NCI-H2171 treated with DMSO at 0.1 percent for 48 hours (cell line): Measurements from ENCODE around the gene SPECC1.
"Not testable (repeated sequence)": the region's sequence is repeated elsewhere in the genome, so short reads cannot be mapped to it uniquely, and the experiment has no call there.

Experiments used
- DNase-seq: peaks from one replicate; lab custom pipeline; 2025; lab: John Stamatoyannopoulos, UW

SPECC1 gene, protein sequence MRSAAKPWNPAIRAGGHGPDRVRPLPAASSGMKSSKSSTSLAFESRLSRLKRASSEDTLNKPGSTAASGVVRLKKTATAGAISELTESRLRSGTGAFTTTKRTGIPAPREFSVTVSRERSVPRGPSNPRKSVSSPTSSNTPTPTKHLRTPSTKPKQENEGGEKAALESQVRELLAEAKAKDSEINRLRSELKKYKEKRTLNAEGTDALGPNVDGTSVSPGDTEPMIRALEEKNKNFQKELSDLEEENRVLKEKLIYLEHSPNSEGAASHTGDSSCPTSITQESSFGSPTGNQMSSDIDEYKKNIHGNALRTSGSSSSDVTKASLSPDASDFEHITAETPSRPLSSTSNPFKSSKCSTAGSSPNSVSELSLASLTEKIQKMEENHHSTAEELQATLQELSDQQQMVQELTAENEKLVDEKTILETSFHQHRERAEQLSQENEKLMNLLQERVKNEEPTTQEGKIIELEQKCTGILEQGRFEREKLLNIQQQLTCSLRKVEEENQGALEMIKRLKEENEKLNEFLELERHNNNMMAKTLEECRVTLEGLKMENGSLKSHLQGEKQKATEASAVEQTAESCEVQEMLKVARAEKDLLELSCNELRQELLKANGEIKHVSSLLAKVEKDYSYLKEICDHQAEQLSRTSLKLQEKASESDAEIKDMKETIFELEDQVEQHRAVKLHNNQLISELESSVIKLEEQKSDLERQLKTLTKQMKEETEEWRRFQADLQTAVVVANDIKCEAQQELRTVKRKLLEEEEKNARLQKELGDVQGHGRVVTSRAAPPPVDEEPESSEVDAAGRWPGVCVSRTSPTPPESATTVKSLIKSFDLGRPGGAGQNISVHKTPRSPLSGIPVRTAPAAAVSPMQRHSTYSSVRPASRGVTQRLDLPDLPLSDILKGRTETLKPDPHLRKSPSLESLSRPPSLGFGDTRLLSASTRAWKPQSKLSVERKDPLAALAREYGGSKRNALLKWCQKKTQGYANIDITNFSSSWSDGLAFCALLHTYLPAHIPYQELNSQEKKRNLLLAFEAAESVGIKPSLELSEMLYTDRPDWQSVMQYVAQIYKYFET

DNA sequence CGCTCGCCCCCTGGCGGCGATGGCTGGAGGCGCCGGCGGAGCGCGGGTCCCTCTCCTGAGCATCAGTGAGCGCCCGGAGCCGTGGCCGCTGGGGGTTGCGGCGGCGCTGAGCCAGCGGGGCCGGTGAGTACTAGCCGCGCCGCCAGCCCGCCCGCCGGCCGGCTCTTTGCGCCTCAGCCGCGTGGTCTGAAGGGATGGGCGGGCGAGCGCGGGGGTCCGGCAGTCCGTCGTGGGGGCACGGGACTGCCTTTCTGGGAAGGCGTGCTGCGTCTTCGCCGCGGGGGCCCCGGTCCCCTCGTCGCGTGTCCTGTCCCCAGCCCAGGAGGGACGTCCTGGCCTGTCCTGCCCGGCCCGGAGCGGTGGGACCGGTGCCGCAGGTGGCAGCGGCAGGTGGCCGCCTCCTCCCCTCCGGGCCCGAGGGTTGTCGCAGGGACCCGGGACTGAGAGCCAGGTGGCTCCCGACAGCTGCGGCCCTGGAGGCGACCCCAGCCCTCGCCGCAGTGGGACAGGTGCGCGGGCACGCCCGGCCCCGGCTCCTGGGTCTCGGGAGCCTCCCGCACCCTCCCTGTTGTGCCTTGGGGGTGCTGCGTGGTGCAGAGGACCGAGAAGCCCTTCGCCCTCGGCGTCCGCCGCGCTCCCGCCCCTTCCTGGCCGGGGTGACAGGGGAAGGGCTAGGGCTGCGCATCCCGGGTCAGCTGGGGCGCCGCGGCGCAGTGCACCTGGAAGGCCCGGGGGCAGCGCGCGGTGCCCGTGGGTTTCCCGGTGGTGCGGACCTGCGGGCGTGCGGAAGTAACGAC lies at the start of gene SPECC1:
TSS of gene SPECC1 (plus strand) at position 58 of the 797 bp plus-strand sequence. CDS start 87,293 bp downstream, outside the sequence.
- DNase-seq: peak; percentile 81

DNA sequence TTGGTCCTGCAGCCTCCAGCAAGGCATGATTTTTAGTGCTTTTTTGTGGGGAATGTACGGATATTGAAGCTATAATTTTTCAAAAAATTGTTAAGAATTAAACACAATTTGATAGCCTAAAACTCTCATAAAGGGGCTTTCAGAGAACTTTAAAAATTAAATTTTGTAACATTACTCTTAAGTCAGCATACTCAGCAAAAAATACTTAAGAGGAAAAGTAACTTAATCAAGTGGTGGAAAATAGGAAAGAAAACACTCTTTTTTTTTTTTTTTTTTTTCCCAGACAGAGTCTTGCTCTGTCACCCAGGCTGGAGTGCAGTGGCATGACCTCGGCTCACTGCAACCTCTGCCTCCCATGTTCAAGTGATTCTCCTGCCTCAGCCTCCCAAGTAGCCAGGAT lies 46.2 kb upstream of the SPECC1 start:
- not testable (repeated sequence) for DNase-seq

DNA sequence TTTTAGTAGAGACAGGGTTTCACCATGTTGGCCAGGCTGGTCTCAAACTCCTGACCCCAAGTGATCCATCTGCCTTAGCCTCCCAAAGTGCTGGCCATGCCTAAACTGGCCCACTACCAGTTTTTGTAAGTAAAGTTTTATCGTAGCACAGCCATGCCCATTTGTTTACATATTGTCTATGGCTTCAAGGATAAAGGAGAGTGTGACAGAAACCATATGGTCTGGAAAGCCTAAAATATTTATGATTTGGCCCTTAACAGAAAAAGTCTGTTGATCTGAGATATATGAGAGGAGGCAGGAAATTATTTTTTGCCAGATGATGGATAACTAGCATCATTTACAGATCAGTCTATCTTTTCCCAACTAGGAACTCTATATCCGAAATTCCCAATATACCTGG lies 36.0 kb upstream of the SPECC1 start:
- no peak for DNase-seq

DNA sequence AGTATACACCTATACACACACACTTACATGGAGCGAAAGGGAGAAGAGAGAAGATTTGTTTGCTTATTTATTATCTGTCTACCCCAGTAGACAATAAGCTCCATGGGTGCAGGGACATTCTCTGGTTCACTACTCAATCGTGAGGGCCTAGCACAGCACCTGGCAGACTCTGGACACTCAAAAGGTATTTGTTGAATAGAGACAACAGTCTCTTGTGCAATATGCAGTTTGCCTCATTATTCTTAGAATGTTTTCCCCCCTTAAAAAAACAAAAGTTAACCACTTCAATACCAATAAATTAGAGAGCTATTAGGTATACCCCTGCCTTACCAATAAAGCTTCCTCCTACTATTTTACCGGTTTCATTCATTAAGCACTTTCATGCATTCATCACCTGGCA lies 33.6 kb upstream of the SPECC1 start:
- no peak for DNase-seq

DNA sequence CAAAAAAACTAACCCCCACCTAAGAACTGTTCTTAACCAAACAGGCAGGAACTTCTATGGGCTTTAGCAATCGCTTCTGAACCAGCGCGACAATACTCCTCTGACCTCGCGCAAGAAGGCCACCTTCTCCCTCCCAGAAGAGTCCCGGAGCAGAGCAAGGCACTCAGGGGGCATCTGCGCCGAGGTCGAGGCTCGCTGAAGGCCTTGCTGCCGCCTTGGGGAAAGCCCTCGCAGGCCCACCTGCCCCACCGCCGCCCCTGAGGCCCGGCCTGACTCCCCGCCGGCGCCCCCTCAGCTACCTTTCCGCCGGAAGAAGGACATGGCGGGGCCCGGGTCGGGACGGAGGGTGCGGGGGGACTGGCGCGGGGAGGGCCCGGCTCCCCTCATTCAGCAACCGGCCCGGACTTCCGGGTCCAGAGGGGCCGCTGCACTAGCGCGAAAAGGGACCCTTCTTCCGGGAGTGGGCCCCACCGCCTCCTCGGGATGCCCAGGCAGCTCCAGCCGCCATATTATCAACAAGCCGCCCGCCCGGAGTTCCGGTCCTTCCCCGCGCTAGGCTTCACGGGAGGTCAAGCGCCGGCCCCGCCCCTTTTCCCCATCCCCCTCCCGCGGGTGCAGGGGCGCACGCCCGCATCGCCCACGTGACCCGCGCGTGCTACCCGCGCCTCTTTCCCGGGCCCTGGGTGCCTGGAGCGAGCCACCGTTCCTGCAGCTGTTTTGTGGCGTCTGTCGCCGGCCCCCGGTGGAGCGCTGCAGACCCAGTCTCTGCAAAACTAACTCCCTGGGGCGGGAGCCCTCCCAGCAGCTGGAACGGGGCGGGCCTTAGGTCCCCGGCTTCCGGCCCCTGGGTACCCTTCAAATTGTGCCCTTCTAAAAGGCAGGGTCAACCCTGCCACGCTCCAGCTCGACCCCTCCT lies 31.6 kb upstream of the SPECC1 start, which contains the start of gene AKAP10:
TSS of gene AKAP10 (minus strand) at position 536 of the 916 bp plus-strand sequence. CDS start at position 387, 149 bp downstream.
- peak; percentile 92 for DNase-seq

DNA sequence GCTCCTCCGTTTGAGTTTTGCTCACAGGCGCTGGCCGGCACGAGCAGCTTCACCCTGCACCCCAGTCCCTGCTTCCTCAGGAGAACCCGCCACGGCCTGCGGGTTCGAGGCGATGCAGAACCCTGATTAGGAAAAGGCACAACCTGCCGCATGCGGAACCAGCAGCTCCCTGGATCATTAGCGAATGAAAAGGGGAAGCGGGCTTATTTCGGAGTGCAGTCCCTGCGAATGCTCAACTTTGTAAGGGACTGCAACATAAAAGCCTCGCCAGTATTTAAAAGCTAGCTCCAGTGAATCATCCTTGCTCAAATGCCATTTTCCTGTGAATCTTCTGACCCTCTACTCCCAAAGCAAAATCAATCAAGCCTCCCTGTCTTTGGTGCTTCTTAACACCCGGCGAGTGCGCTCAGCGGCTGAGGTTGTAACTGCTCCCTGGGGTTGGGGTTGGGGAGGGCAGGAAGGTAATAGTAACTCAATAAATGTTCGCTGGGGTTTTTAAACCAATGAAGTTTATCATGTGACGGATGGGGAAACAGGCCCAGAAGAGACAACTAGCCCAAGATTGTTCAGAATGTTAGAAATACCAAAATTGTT lies 30.9 kb upstream of the SPECC1 start:
- no peak for DNase-seq

DNA sequence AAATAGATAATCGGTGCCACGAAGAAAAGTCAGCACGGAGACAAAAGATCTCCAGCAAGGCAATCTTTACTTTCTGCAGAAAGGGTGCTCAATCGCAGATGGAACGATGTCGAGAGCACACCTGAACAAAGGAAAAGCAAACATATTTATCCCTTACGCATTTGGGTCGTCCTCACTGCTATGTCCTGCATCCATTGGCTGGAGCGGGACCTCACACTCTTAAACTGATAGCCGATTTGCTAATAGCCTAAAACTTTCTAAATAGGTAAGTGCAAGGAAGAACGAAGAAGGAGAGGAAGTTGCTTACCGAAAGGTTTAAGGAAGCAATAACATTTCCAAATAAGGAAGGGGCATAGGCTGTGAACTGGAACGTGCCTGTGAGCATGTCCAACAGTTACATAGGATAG lies 30.4 kb upstream of the SPECC1 start:
- DNase-seq: no peak

DNA sequence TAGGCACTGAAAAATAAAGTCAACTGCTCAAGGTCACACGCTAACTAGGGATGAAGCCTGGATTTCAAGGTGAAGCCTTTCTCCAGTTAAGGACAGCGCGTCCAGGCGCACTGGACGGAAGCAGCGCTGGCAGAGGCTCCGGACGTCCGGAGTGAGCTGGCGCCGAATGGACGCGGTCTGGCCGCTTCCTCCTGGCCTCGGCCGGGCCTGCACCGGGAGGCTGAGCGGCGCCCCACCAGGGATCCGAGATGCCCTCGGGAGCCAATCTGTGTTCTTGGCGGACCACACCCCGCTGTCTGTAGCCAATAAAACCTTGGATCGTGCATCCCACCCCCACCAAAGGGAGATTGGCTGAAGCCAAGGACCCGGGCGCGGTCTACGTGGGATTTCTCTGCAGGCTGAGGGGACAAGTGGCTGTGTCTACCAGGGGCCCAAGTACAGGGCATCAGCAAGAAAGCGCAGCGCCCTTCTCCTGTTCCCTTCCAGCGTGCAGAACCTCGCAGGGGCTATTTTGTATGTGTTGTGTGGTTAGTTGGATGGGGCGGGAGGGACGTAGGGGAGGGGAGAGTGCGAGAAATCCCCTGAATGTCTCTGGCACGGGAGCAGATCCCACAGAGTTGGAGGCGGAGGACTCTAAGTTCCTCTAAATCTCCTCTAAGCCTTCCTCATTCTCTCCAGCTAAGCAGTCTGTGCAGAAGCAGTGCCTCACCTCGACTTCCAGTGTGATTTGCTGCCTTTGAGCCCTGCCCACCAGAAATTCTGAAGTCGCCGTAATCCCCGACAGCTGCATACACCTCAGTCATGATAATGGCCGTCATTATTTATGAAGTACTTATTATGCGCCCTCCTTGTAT lies 29.0 kb upstream of the SPECC1 start:
- no peak for DNase-seq

DNA sequence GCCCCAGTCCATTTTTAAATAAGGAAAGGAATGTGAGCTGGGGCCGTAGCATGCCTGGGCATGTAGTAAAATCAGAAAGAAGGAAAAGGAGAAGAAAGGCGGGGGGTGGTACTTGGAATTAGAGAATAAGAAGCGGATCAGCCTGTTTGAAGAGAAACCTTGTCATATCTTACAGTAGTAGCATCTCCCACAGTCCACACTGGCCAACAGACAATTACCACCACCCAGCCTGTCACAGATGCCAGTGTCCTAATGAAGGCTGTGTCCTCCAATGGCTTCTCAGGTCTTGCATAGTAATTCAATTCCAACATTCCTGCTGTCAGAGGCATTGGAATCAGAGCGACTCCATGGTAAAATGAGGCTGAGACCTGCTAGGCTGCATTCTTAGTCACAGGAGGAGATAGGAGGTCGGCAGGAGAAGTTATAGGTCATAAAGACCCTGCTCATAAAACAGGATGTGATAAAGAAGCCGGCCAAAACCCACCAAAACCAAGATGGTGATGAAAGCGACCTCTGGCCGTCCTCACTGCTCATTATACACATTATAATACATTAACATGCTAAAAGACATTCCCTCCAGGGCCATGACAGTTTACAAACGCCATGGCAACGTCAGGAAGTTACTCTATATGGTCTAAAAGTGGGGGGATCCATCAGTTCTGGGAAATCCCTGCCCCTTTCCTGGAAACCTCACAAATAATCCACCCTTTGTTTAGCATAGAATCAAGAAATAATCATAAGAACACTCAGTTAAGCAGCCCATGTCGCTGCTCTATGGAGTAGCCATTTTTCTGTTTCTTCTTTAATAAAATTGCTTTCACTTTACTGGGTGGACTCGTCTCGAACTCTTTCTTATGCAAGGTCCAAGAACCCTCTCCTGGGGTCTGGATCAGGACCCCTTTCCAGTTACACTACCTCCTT lies 22.0 kb upstream of the SPECC1 start:
- no peak for DNase-seq

DNA sequence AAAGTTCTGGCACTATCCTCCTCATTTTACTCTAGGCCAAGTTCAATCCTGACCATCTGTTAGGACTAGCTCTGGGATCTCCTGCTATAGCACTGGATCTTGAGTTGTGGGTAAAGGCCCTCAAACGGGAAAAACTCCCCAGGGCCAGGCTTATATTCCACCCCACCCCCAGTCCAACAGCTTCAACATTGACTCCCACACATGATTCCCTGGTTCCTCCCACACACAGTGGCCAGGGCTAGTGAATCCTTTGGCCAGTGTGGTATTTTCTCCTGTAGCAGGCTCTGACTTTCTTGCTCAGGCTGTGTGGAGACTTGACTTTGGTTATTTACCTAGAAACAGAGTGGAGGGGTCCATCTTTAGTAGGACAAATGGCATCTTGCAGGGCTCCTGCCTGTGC lies 21.3 kb upstream of the SPECC1 start:
- no peak for DNase-seq

DNA sequence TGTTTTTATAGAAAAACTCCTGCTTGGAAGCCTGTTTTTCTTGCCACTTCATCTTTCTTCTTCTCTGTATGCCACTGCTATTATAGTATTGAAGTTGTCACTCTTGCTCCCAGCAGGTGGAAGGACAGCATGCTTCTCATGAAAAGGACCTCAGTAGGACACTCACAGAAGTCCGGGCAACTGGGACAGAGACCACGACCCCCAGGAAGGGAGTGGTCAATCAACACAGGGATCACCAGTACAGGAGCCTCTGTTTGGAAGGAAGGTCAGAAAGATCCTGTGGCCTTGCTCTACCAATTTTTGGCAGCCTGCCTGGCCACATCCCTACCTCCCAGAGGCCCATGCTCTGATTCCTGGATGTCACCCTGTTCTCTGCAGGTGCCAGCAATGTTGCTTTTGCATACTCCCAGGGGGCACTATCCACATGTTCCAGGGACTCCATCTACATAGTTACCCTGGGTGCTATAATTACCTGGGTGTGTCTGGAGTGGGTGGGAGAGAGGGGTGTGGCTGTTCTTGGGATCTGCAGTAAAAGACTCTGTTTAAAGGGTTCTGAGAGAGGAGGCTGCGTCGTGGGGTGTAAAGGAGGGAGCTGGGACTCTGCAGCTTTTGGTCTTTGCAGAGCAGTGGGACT lies 17.8 kb upstream of the SPECC1 start:
- DNase-seq: peak; percentile 21

DNA sequence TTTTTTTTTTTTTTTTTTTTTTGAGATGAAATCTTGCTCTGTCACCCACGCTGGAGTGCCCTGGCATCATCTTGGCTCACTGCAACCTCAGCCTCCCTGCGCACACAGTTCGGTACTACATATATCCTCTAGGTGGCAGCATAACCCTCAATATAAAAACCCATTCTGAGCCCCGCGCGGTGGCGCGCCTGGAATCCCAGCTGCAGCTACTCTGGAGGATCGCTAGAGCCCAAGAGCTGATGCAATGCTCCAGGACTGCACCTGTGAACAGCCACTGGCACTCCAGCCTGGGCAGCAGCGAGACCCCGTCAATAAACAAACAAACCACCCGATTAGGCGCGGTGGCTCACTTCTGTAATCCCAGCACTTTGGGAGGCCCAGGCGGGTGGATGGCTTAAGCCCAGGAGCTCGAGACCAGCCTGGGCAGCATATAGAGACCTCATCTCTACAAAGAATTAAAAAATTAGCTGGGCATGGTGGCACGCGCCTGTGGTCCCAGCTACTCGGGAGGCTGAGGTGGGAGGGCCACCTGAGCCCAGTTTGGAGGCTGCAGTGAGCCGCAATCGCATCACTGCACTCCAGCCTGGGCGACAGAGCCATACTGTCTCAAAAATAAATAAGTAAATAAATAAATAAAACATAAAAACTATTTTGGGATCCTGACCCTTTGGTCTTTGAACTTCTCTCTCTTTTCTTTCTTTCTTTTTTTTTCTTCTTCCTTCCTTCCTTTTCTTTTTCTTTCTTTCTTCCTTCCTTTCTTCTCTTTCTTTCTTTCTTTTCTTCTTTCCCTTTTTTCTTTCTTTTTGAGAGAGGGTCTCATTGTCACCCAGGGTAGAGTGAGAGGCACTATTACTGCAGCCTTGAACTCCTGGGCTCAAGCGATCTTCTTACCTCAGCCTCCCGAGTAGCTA lies 16.1 kb upstream of the SPECC1 start:
- DNase-seq: peak; percentile 95

DNA sequence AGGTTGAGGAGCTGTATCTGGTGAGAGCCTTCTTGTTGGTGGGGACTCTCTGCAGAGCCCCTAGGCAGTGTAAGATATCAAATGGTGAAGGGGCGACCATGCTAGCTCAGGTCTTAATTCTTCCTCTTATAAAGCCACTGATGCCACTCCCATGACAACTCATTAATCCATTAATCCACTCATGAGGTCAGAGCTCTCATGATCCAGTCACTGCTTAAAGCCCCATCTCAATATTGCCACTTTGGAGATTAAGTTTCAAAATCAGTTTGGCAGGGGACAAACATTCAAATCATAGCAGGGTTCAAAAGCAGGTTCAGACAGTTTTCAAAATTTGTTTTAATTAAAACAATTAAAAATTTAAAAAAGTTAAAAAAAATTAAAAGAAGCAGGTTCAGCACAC lies 13.1 kb upstream of the SPECC1 start:
- no peak for DNase-seq

DNA sequence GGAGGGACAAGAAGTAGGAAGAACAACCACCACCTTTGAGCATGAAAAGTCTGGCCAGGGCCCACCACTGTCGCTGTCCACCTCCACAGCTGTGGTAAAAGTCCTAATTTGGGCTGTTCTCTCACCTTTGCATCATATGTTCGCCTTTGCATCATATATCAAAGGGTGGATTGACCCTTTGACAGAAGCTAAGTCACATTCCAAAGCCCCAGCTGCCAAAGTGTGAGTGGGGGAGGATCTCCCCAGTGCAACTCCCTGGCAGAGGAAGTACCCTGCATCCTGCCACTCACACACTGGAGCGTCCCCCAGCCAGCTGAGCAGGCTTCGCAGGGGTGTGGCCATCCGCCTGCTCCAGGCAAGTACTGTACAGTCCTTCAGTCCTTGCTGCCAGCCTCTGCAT lies 12.7 kb upstream of the SPECC1 start:
- DNase-seq: no peak

DNA sequence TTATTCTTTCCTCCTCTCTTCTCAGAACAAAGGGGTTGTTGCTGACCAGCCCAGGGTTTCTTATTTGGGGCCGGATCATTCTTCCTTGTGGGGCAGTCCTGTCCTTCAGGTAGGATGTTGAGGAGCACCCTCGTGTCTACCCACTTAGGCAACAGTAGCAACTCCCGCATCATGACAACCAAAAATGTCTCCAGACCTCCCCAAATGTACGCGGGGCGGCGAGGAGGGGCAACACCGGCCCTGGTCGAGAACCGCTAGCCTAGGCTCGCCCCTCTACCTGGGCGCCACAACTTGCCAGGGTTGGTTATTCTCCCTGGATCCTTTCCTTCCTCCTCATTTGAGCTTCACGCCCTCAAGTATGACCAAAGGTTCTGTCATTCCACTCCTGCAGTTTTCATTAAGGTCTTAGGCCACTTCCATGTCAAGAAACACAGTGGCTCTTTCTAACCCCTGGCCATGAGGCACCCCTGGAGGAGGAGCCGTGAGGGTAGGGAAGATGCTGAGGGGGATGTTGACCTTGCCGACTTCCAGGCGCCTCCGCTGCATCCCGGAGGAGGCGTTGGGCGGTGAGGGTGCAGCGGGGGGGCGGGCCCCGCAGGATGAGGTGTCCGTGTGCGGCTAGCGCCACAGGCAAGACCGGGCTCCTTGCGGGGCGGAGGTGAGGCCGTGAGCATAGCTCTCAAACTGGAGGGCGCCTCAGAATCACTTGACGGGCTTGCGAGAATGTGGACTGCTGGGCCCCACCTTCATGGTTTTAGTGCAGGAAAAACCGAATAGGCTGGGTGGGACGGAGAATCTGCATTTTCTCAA lies 712 bp upstream of the SPECC1 start:
- no peak for DNase-seq

DNA sequence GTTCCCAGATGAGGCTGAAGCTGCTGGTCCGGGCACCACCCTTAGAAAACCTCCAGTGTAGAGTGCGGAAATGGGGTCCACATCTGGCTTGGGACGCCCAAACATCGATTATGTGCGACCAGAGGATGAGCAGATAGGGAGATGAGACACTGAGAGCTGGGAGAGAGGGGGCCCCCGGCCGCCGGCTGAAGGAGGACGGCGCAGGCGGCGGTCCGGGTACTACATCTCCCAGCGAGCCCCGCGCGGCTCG lies 182 bp upstream of the SPECC1 start:
- no peak for DNase-seq
